HepG2 (cell line): ENCODE results near the gene KLF11. TPM values are rescaled to one million over a fixed set of nuclear protein-coding genes. Genes with fewer than 3 reads are reported as not detected.
A peak's percentile ranks its signal among the peaks of the same experiment; 100 is the strongest.

Experiments
- AGO1 ChIP-seq: fragments of 200-400 bp; formaldehyde crosslinking; IDR thresholded peaks from 2 replicates; pipeline ENCODE4 v1.6.1; 2017; ENCODE audit warnings: mild to moderate bottlenecking, low read depth, low read length, moderate library complexity; ENCODE audit not compliant: poor library complexity, severe bottlenecking
- ARNT ChIP-seq: fragments of 450-650 bp; IDR thresholded peaks from 2 replicates; pipeline ENCODE4 v1.6.1; 2017
- ETV6 ChIP-seq: sonication (generic); formaldehyde crosslinking; conservative IDR thresholded peaks from 2 replicates; pipeline ENCODE4 v1.4.0; 2020; ENCODE audit warnings: missing genetic modification reagents
- GLI4 ChIP-seq: sonication (generic); formaldehyde crosslinking; IDR thresholded peaks from 2 replicates; pipeline ENCODE4 v1.5.1; 2020; ENCODE audit warnings: missing genetic modification reagents, mild to moderate bottlenecking, moderate library complexity, borderline replicate concordance
- GZF1 ChIP-seq: sonication (generic); formaldehyde crosslinking; IDR thresholded peaks from 2 replicates; pipeline ENCODE4 v1.5.1; 2020; ENCODE audit warnings: mild to moderate bottlenecking, missing genetic modification reagents
- HOXA5 ChIP-seq: sonication (generic); formaldehyde crosslinking; IDR thresholded peaks from 2 replicates; pipeline ENCODE4 v1.4.0; 2020; ENCODE audit warnings: missing genetic modification reagents
- ISX ChIP-seq: sonication (generic); formaldehyde crosslinking; conservative IDR thresholded peaks from 2 replicates; pipeline ENCODE4 v1.5.0; 2020; ENCODE audit warnings: missing genetic modification reagents
- KLF9 ChIP-seq: IDR thresholded peaks from 2 replicates; pipeline ENCODE4 v1.6.1; 2016; ENCODE audit warnings: low read depth
- NFRKB ChIP-seq: fragments of 450-650 bp; IDR thresholded peaks from 2 replicates; pipeline ENCODE4 v1.6.1; 2017
- PAF1 ChIP-seq: IDR thresholded peaks from 2 replicates; pipeline ENCODE4 v1.6.1; 2016; ENCODE audit warnings: missing genetic modification reagents, missing compliant biosample characterization
- PAWR ChIP-seq: sonication (generic); formaldehyde crosslinking; IDR thresholded peaks from 2 replicates; pipeline ENCODE4 v1.4.0; 2020; ENCODE audit warnings: missing genetic modification reagents, mild to moderate bottlenecking, borderline replicate concordance
- PREB ChIP-seq: sonication (generic); formaldehyde crosslinking; IDR thresholded peaks from 2 replicates; pipeline ENCODE4 v1.4.0; 2020; ENCODE audit warnings: missing genetic modification reagents
- PRMT3 ChIP-seq: sonication (generic); formaldehyde crosslinking; IDR thresholded peaks from 2 replicates; pipeline ENCODE4 v1.8.1; 2022; ENCODE audit warnings: low read depth, mild to moderate bottlenecking, moderate library complexity, missing genetic modification reagents, borderline replicate concordance
- RAD51 ChIP-seq: fragments of 450-650 bp; IDR thresholded peaks from 2 replicates; pipeline ENCODE4 v1.6.1; 2016; ENCODE audit warnings: borderline replicate concordance
- TBL1XR1 ChIP-seq: fragments of 150-350 bp; IDR thresholded peaks from 2 replicates; pipeline ENCODE4 v1.6.1; 2014; ENCODE audit warnings: borderline replicate concordance, low read length; ENCODE audit not compliant: partially characterized antibody
- TEAD3 ChIP-seq: optimal IDR thresholded peaks from 2 replicates; pipeline ENCODE3; 2016; ENCODE audit warnings: borderline replicate concordance
- TP53 ChIP-seq: sonication (generic); formaldehyde crosslinking; conservative IDR thresholded peaks from 2 replicates; pipeline ENCODE4 v1.4.0; 2020; ENCODE audit warnings: missing genetic modification reagents
- ZNF382 ChIP-seq: sonication (generic); formaldehyde crosslinking; IDR thresholded peaks from 2 replicates; pipeline ENCODE4 v1.5.0; 2020; ENCODE audit warnings: missing genetic modification reagents, mild to moderate bottlenecking, borderline replicate concordance
- ZNF563 ChIP-seq: sonication (generic); formaldehyde crosslinking; IDR thresholded peaks from 2 replicates; pipeline ENCODE4 v1.8.0; 2022; ENCODE audit warnings: mild to moderate bottlenecking, moderate library complexity, missing genetic modification reagents
- ZNF619 ChIP-seq: sonication (generic); formaldehyde crosslinking; IDR thresholded peaks from 2 replicates; pipeline ENCODE4 v1.4.0; 2020; ENCODE audit warnings: mild to moderate bottlenecking, missing genetic modification reagents
- ZNF768 ChIP-seq: sonication (generic); formaldehyde crosslinking; IDR thresholded peaks from 2 replicates; pipeline ENCODE4 v1.4.0; 2020; ENCODE audit warnings: missing genetic modification reagents
- ZNF777 ChIP-seq: sonication (generic); formaldehyde crosslinking; IDR thresholded peaks from 2 replicates; pipeline ENCODE4 v1.4.0; 2020; ENCODE audit warnings: missing genetic modification reagents
- ZNF782 ChIP-seq: sonication (generic); formaldehyde crosslinking; IDR thresholded peaks from 2 replicates; pipeline ENCODE4 v1.4.0; 2020; ENCODE audit warnings: missing genetic modification reagents, mild to moderate bottlenecking, borderline replicate concordance
- ZNF883 ChIP-seq: sonication (generic); formaldehyde crosslinking; IDR thresholded peaks from 2 replicates; pipeline ENCODE4 v1.5.1; 2020; ENCODE audit warnings: mild to moderate bottlenecking, missing genetic modification reagents; ENCODE audit errors: not compliant biosample characterization
- ZSCAN21 ChIP-seq: sonication (generic); formaldehyde crosslinking; IDR thresholded peaks from 2 replicates; pipeline ENCODE4 v1.8.0; 2022; ENCODE audit warnings: mild to moderate bottlenecking, missing genetic modification reagents, moderate library complexity, borderline replicate concordance
- polyA plus RNA-seq, 8 experiments: library from polyadenylated mRNA; depleted of rRNA in 3 of 8; stranded (reverse) in 7 of 8; unstranded in 1 of 8; fragments of >200 nt; fragmentation: Illumina TruSeq in 4 of 8; extraction: Trizol in 4 of 8; gene quantifications; 2 replicates each; pipeline versions ENCODE4 v1.2.1 to v1.2.3, GENCODE V29; 2011 to 2016; ENCODE audit warnings: low read depth in 4 of 8, missing spikeins in 1 of 8, mixed read lengths in 1 of 8; ENCODE audit not compliant: insufficient read depth in 1 of 8
- total RNA-seq, 5 experiments: library from RNA; depleted of rRNA; stranded (reverse); fragments of >200 nt; fragmentation: Illumina TruSeq; extraction: Trizol; gene quantifications; 2 replicates each; pipeline ENCODE4 v1.2.3, GENCODE V29; 2016; ENCODE audit warnings: low read depth in 1 of 5
- TF ChIP-seq, protein P1 (sequence below): sonication (generic); formaldehyde crosslinking; IDR thresholded peaks from 2 replicates; pipeline ENCODE4 v1.5.0; 2020; ENCODE audit warnings: mild to moderate bottlenecking, missing genetic modification reagents
- TF ChIP-seq, protein P2 (sequence below): sonication (generic); formaldehyde crosslinking; conservative IDR thresholded peaks from 2 replicates; pipeline ENCODE4 v1.4.0; 2020; ENCODE audit warnings: missing genetic modification reagents
- TF ChIP-seq, protein P3 (sequence below): sonication (generic); formaldehyde crosslinking; IDR thresholded peaks from 2 replicates; pipeline ENCODE4 v1.4.0; 2020; ENCODE audit warnings: missing genetic modification reagents

KLF11 gene
- total and polyA plus RNA-seq, 2 of the 13 experiments (the other 11 are each of a cell fraction or from before 2014, with no cell fraction given), result 2.5 to 11.8 TPM

DNA sequence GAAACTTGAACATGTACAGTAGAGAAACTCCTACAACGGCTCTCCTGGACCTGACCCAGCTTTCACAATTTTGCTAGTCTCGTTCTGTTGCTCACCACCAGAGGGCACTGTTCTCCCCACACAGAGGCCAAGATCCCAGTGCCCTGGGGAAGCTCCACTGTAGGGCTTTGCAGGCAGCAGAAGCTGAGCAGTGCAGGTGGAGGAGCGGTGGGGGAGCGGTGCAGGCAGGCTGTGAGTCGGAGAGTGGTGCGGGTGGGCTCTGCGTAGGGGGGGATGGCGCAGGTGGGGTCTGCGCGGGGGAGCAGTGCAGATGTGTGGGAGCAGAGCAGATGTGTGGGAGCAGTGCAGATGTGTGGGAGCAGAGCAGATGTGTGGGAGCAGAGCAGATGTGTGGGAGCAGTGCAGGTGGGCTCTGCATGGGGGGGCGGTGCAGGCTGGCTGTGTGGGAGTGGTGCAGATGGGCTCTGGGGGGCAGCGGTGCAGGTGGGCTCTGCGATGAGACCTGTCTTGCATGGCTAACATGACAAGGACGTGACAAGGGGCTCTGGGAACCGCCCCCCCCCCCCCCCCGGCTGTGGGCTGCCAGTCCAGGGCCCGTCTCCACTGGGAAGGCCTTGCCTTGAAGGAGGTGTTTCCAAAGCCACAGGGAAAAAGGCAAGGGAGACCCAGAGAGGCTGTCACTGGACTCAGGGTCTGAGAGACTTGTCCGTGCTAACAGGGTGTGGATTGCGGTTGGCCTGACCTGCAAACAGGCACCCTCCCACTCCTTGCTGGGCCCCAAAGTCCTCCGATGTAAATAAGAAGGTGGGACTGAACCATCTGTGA lies 29.5 kb downstream of the KLF11 start (continued):
- TF ChIP-seq ZNF382 (CRISPR knock-in tag), result no peak
- TF ChIP-seq HOXA5 (CRISPR knock-in tag), result no peak
- TF ChIP-seq ZSCAN21 (CRISPR knock-in tag), result no peak
- TF ChIP-seq TBL1XR1, result no peak
- TF ChIP-seq ETV6 (CRISPR knock-in tag), result no peak
- no peak for TF ChIP-seq PRMT3
- no peak for TF ChIP-seq TP53 (CRISPR knock-in tag)
- TF ChIP-seq ZNF563, result no peak
- no peak for TF ChIP-seq PREB (CRISPR knock-in tag)
- no peak for TF ChIP-seq ZNF619
- no peak for TF ChIP-seq KLF9
- TF ChIP-seq PAWR (CRISPR knock-in tag), result no peak
- no peak for TF ChIP-seq NFRKB
- TF ChIP-seq PAF1 (CRISPR knock-in tag), result no peak
- TF ChIP-seq, protein P1, sequence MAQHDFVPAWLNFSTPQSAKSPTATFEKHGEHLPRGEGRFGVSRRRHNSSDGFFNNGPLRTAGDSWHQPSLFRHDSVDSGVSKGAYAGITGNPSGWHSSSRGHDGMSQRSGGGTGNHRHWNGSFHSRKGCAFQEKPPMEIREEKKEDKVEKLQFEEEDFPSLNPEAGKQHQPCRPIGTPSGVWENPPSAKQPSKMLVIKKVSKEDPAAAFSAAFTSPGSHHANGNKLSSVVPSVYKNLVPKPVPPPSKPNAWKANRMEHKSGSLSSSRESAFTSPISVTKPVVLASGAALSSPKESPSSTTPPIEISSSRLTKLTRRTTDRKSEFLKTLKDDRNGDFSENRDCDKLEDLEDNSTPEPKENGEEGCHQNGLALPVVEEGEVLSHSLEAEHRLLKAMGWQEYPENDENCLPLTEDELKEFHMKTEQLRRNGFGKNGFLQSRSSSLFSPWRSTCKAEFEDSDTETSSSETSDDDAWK (CRISPR knock-in tag), result no peak
- peak; percentile 50; the same call in 1 of the 2 replicates for TF ChIP-seq ZNF782 (CRISPR knock-in tag)
- peak; percentile 44 for TF ChIP-seq TEAD3 (CRISPR knock-in tag)
- TF ChIP-seq, protein P2, sequence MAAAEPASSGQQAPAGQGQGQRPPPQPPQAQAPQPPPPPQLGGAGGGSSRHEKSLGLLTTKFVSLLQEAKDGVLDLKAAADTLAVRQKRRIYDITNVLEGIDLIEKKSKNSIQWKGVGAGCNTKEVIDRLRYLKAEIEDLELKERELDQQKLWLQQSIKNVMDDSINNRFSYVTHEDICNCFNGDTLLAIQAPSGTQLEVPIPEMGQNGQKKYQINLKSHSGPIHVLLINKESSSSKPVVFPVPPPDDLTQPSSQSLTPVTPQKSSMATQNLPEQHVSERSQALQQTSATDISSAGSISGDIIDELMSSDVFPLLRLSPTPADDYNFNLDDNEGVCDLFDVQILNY (CRISPR knock-in tag), result no peak
- no peak for TF ChIP-seq GLI4 (CRISPR knock-in tag)
- TF ChIP-seq ZNF777, result no peak
- TF ChIP-seq RAD51, result no peak
- TF ChIP-seq ISX (CRISPR knock-in tag), result no peak
- no peak for TF ChIP-seq ZNF768
- peak; percentile 27 for TF ChIP-seq AGO1
- TF ChIP-seq ZNF883, result peak; percentile 67
- no peak for TF ChIP-seq GZF1 (CRISPR knock-in tag)
- TF ChIP-seq ARNT, result no peak
- TF ChIP-seq, protein P3, sequence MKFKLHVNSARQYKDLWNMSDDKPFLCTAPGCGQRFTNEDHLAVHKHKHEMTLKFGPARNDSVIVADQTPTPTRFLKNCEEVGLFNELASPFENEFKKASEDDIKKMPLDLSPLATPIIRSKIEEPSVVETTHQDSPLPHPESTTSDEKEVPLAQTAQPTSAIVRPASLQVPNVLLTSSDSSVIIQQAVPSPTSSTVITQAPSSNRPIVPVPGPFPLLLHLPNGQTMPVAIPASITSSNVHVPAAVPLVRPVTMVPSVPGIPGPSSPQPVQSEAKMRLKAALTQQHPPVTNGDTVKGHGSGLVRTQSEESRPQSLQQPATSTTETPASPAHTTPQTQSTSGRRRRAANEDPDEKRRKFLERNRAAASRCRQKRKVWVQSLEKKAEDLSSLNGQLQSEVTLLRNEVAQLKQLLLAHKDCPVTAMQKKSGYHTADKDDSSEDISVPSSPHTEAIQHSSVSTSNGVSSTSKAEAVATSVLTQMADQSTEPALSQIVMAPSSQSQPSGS, result no peak
